Right lobe of liver (tissue), 4 donors: ENCODE data around the gene NOS3.

ENCODE experiments used
- CTCF ChIP-seq, 4 donors: fragments of 200-600 bp in 3 of 4; fragments of 450-650 bp in 1 of 4; IDR thresholded peaks; one replicate each; pipeline versions ENCODE4 v1.5.1 to v1.8.0; 2016 to 2022; ENCODE audit warnings: antibody characterized with exemption in 4 of 4, mild to moderate bottlenecking in 2 of 4
- POLR2A ChIP-seq: fragments of 450-650 bp; IDR thresholded peaks from one replicate; pipeline ENCODE4 v1.6.1; 2017; ENCODE audit warnings: antibody characterized with exemption, mild to moderate bottlenecking
- donor health status: DM: no; HTN: no; CAD: no.
- donor health status: DM: no; HTN: no; CAD: no.
- donor health status: DM: no; HTN: yes; CAD: no.

- no peak for TF ChIP-seq POLR2A
- no peak for TF ChIP-seq CTCF (IDR thresholded peaks at IDR 0.05)
Observed at GRCh38 chr7:150949971-150950491, 40.8 kb upstream of the NOS3 start.
